Adipose tissue (tissue), 3 donors: ENCODE results near the gene TH. TPM values are rescaled to one million over a fixed set of nuclear protein-coding genes. Genes with fewer than 3 reads are reported as not detected.
"Not testable (repeated sequence)": the region's sequence is repeated elsewhere in the genome, so short reads cannot be mapped to it uniquely, and the experiment has no call there.

Source experiments
- H3K27ac ChIP-seq: one replicate; pipeline ENCODE4 v1.5.1; 2013; ENCODE audit warnings: low read depth, low read length
- WGBS, 3 donors: extraction: QIAGEN DNeasy Blood & Tissue Kit; methylation state at CpG; one replicate each; pipeline ENCODE4 v1.1.7; 2013; 5-methylcytosine and 5-hydroxymethylcytosine counted together
- polyA plus RNA-seq, 3 donors: library from polyadenylated mRNA; stranded (reverse); fragments of 200-250 nt; gene quantifications; one replicate each; pipeline ENCODE4 v1.2.3, GENCODE V29; 2013
- donor health status: healthy with polysubstance abuse.
- donor health status: Bipolar disorder and iron deficiency.
- donor health status: healthy.

Gene TH
- polyA plus RNA-seq, 3 donors: 0.17 TPM; not detected in 2

DNA sequence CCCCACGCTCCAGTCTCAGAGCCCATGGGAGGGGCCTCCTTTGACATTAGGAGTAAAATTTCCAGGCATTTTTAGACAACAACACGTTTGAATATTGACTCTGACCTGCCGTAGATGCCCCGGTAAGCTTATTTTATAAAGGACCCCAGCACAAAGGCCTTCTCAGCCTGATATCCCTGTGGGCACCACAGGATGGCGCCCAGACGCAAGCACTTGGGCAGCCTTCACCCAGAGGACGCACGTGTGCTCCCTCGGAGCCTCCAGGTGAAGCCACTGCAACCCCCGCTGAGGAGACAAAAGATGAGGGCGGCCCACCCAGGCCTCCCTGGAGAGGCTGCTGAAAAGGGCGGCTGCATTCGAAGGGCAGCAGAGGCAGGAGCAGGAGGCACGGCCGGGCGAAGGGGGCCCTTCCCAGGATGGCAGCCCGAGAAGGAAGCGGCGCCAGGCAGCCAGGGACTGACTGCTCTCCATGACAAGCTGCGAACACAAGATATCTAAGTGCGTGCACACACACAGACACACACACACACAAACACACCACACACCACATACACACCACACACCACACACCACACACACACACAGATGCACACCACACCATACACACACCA lies 15.2 kb upstream of the TH start:
- H3K27ac ChIP-seq: no peak overlapping the region
- WGBS, 3 donors: 23 to 26% (median 25%) methylated on average over 21 of the region's 21 CpGs

- 63 to 67% (median 65%) methylated on average over 23 of the region's 23 CpGs for WGBS, 3 donors
- H3K27ac ChIP-seq: no peak overlapping the region
Observed at GRCh38 chr11:2185324-2186085, 13.9 kb upstream of the TH start.

- no peak overlapping the region for H3K27ac ChIP-seq
- 80 to 84% (median 84%) methylated on average over 20 of the region's 20 CpGs for WGBS, 3 donors
Observed at GRCh38 chr11:2182692-2183474, 11.3 kb upstream of the TH start.

GRCh38 chr11:2182075-2182474 lies 10.5 kb upstream of the TH start:
- WGBS, 3 donors: 64 to 80% (median 75%) methylated on average over 16 to 18 of the region's 18 CpGs
- H3K27ac ChIP-seq: no peak overlapping the region

GRCh38 chr11:2180789-2181370 lies 9.3 kb upstream of the TH start:
- WGBS, 3 donors: 76 to 82% (median 79%) methylated on average over 11 of the region's 11 CpGs
- no peak overlapping the region for H3K27ac ChIP-seq

DNA sequence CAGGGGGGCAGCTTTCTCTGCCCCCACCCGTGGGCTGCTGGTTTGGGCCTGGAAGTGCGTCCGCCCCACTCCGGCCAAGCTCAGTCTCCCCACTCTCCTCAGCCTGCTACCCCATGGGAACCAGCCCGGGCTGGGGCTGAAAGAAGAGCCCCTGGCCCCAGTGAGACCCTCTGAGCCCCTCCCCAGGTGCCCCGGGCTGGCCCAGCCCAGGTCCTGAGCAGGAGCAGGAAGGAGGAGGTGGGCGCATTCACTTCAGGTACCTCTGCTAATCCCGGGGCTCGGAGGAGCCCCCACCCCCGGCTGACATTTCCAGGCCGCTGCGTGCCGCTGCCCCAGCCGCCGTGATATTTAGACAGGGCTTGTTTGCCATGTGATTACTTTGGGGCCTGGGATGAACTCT lies 8.7 kb upstream of the TH start:
- WGBS, 3 donors: 69 to 83% (median 82%) methylated on average over 14 to 15 of the region's 15 CpGs
- H3K27ac ChIP-seq: no peak overlapping the region

DNA sequence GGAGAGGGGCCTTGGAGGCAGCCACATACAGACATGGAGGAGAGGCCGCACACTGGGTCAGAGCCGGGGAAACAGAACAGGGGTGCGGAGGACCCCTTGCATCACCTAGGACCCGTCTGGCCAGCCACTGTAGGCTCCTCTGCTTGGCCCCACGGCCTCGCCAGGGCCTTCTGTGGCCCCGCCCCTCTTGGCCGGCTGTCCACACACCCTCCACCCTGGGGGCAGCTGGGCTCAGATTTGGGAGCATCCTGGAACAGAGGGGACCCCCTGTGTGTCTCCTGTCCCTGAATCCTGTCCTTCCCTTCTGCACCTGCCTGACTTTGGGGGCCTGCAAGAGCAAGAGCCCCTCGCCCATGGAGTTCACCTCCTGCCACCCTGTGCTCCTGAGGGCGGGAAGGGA lies 7.9 kb upstream of the TH start:
- 82 to 86% (median 82%) methylated on average over 10 of the region's 10 CpGs for WGBS, 3 donors
- no peak overlapping the region for H3K27ac ChIP-seq

DNA sequence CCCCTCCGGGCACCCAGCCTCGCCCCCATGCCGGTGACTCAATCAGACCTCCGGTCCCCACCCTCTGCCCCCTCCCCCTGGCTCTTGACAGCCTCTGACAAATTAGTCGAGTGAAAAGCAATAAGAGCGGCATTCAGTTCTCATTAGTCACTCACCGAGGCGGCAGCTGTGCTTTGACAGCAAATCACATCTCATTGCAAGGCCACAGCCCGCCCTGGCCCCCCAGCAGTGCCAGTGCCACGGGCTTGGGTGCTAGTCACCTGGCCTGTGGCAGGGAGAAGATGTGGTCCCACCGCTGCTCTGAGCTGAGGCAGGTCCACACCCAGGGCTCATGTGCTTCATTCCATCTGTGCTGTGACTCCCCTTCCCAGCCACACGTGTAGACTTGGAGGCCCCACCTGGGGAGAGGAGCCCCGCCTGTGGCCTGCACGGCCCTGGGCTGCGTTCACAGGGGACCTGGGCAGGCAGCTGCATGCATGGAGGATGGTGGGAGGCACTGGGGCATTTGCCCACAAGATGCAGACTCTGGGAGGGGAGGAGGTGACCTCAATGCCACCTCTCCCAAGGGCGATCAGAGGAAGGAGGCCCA lies 7.4 kb upstream of the TH start:
- no peak overlapping the region for H3K27ac ChIP-seq
- WGBS, 3 donors: 28 to 62% (median 62%) methylated on average over 16 of the region's 16 CpGs

DNA sequence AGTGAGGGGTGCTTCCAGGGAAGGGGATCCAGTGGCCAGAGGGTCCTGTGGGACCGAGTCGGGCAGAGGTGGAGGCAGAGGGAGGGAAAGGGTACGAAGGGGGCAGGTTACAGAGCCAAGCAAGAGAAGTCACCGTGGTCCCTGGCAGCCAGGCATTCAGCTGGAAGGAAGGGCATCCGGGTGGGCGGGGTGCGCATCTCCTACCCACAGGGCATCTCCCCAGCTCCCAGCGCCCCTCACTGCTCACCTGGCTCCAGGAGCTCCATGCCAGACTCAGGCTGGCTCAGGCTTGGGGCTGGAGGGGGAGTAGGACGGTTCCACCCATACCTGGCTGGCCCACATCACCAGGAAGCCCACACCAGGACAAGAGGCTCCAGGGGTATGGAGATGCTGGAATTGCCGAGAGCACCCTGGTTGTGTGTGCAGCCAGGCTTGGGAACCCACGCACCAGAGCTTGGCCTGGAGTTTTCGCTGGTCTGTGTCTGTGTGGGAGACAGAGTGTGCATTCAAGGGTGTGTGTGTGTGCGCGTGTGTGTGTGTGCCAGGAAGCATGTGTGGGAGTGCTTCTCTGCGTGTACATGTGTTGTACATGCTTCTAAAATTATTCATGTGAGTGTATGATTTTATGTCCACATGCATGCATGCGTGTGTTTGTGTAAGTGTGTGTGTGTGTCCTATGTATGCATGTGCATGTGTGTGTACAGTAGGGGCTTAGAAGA lies 6.6 kb upstream of the TH start:
- WGBS, 3 donors: 70 to 79% (median 76%) methylated on average over 15 to 16 of the region's 16 CpGs
- H3K27ac ChIP-seq: not testable (repeated sequence)

DNA sequence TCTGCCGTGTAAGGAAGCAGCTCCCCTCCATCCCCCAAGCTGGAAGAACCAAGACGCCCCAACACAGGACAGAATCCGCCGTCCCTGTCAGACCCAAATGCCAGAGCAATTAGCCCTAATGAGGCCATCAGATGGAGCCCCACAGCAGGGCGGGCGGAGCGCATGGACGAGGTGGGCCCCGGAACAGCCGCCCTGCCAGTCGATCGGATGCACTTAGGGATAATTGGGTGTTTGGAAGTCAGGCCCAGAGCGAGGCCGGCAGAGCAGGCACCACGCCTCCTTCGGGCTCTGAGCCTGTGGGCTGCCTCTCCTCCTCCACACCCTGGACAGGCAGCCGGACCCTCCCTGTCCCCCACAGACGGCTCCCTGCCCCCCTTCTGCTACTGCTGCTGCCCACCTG lies 5.5 kb upstream of the TH start:
- no peak overlapping the region for H3K27ac ChIP-seq
- WGBS, 3 donors: 51 to 70% (median 53%) methylated on average over 17 to 18 of the region's 18 CpGs

GRCh38 chr11:2176389-2176900 lies 4.8 kb upstream of the TH start:
- 92 to 96% (median 95%) methylated on average over 14 of the region's 14 CpGs for WGBS, 3 donors
- no peak overlapping the region for H3K27ac ChIP-seq

DNA sequence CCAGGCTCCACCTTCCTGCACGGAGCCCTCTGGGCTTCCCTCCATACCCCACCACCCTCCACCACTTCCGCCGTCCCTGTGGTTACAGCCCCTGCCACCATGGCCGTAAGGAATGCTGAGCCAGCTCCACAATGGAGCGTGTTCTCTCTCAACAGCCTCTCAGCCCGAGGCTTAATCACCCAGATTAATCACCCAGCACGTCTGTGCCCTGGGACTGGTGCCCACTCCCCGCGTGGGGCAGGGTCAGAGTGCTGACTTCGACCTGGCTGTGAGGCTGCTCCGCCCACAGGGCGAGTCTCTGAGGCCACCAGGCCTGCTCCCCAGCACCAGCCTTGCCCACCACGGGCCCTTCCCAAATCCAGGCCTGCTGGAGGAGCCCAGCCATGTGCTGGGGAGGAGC lies 4.0 kb upstream of the TH start:
- WGBS, 3 donors: 38 to 68% (median 57%) methylated on average over 13 of the region's 13 CpGs
- H3K27ac ChIP-seq: no peak overlapping the region

- H3K27ac ChIP-seq: no peak overlapping the region
- WGBS, 3 donors: 87 to 90% (median 90%) methylated on average over 11 of the region's 11 CpGs
Observed at GRCh38 chr11:2174361-2174760, 2.7 kb upstream of the TH start.

GRCh38 chr11:2173761-2174160 lies 2.1 kb upstream of the TH start:
- H3K27ac ChIP-seq: no peak overlapping the region
- 56 to 73% (median 70%) methylated on average over 11 of the region's 11 CpGs for WGBS, 3 donors

- WGBS, 3 donors: 79 to 83% (median 82%) methylated on average over 16 of the region's 16 CpGs
- H3K27ac ChIP-seq: no peak overlapping the region
Observed at GRCh38 chr11:2173150-2173693, 1.6 kb upstream of the TH start.

GRCh38 chr11:2172676-2173075 lies 1.1 kb upstream of the TH start:
- 82 to 85% (median 83%) methylated on average over 12 of the region's 12 CpGs for WGBS, 3 donors
- H3K27ac ChIP-seq: no peak overlapping the region

DNA sequence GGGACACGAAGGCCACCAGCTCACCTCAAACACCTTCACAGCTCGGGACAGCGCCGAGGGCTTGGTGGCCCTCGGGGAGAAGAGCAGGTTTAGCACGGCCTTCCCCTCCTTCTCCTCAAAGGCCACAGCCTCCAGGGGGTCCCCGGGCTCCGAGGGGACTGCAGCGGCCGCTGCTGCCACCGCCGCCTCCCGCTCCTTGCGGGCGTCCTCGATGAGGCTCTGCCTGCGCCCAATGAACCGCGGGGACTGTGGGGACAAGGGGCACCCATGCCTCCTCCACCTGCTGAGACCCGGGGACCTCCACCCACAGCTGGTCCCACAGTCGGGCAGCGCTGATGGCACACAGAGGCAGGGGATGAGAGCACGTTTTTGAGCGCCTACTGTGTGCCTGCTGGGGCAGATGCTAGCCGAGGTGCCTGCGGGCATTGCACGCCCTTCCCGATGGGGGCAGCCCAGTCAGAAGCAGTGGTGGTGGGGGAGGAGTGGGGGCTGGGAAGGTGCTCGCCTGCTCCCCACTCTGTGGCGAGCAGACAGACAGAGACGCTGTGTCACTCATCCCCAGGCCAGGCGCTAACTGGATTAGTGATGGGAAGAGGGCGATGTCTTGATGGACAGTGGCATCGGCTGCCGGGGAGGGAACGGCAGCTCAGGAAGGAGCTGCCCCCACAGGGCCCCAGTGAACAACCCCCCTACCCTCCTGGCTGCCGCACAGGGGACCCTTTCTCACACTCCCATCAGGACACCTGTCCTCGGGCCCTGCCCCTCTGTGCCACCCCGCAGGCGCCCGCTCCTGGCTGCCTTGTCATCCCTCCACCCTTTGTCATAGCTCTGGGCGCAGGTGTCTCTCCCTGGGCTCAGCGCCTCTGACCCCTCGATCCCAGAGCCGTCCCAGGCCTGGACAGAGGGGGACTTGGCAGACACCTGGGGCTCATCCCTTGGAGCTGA lies 1.7 kb downstream of the TH start:
- WGBS, 3 donors: 64 to 80% (median 77%) methylated on average over 44 to 45 of the region's 45 CpGs

More for the DNA sequence above, 1.7 kb downstream of the TH start:
- H3K27ac ChIP-seq: no peak overlapping the region
